Breast epithelium (tissue), 3 donors: Measurements from ENCODE around the gene LPAR1.

ENCODE experiments used
- CTCF ChIP-seq, 3 donors: fragments of 450-650 bp; IDR thresholded peaks; one replicate each; pipeline ENCODE4 v1.5.1; 2016 to 2017; ENCODE audit warnings: antibody characterized with exemption in 3 of 3, mild to moderate bottlenecking in 3 of 3, moderate library complexity in 3 of 3
- POLR2A ChIP-seq: fragments of 450-650 bp; IDR thresholded peaks from one replicate; pipeline ENCODE4 v1.6.1; 2016; ENCODE audit warnings: antibody characterized with exemption, mild to moderate bottlenecking, moderate library complexity
- POLR2AphosphoS5 ChIP-seq, 3 donors: sonication (generic); formaldehyde crosslinking; IDR thresholded peaks; one replicate each; pipeline ENCODE4 v1.6.1; 2017; ENCODE audit warnings: antibody characterized with exemption in 3 of 3

- TF ChIP-seq CTCF (IDR thresholded peaks at IDR 0.05) (no peak), POLR2A (no peak), POLR2AphosphoS5 (IDR thresholded peaks at IDR 0.05) (no peak)
Observed at GRCh38 chr9:111013707-111014106, 24.6 kb downstream of the LPAR1 start.
